ENCODE results near the gene ZNF735. TPM values are rescaled to one million over a fixed set of nuclear protein-coding genes. Genes with fewer than 3 reads are reported as not detected.
A peak's percentile ranks its signal among the peaks of the same experiment; 100 is the strongest.

ZNF735 gene
- total RNA-seq, 1 donor from 2014 or later: not detected

DNA sequence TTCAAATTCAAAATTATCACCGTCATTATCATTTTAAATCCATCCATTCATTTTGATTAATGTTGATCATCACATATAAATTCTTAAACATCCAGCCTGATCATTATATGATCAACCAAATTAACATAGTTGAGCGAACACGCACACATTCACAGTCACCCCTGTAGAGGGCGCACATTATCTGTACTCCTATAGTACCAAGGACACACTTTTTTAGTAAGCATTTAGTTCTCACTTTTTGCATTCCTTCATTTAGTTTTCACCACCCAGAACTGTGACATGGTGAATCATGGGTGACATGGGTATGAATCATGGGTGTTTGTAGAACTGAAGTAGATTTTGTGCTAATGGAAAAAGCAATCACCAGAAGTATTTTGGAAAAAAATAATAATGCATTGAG is 26.0 kb upstream of the ZNF735 start:
- Histone ChIP-seq H4K20me1 (ENCODE audit: low read depth) (no peaks in the 10 kb centered on the region), H3K79me2 (ENCODE audit: low read depth) (no peaks in the 10 kb centered on the region), H3K36me3 (no peaks in the 10 kb centered on the region), H3F3A (ENCODE audit: low read depth) (no peaks in the 10 kb centered on the region), H3K9me3 (ENCODE audit: low read depth) (peaks cover 17% of the 10 kb centered on the region), H3K4me2 (no peak overlapping the region), H3K4me3 (no peak overlapping the region), H3K9ac (no peak overlapping the region), H2AFZ (replicated peaks) (no peak overlapping the region), H3K4me1 (no peaks in the 10 kb centered on the region), H3K27ac (no peak overlapping the region), H3K27me3 (no peaks in the 10 kb centered on the region)
- Mint-ChIP-seq H3K4me1 (no peaks in the 10 kb centered on the region), H3K4me3 (no peak overlapping the region), H3K27me3 (ENCODE audit: insufficient read depth, low read depth) (peaks cover 2% of the 10 kb centered on the region), H3K36me3 (no peaks in the 10 kb centered on the region), H3K27ac (no peak overlapping the region), H3K9me3 (peaks cover 39% of the 10 kb centered on the region)
- TF ChIP-seq EZH2 (IDR thresholded peaks at IDR 0.05): no peak
- TF ChIP-seq, protein P1, sequence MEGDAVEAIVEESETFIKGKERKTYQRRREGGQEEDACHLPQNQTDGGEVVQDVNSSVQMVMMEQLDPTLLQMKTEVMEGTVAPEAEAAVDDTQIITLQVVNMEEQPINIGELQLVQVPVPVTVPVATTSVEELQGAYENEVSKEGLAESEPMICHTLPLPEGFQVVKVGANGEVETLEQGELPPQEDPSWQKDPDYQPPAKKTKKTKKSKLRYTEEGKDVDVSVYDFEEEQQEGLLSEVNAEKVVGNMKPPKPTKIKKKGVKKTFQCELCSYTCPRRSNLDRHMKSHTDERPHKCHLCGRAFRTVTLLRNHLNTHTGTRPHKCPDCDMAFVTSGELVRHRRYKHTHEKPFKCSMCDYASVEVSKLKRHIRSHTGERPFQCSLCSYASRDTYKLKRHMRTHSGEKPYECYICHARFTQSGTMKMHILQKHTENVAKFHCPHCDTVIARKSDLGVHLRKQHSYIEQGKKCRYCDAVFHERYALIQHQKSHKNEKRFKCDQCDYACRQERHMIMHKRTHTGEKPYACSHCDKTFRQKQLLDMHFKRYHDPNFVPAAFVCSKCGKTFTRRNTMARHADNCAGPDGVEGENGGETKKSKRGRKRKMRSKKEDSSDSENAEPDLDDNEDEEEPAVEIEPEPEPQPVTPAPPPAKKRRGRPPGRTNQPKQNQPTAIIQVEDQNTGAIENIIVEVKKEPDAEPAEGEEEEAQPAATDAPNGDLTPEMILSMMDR (IDR thresholded peaks at IDR 0.05): peak; percentile 8
- no peak for DNase-seq (ENCODE audit: low spot score)

DNA sequence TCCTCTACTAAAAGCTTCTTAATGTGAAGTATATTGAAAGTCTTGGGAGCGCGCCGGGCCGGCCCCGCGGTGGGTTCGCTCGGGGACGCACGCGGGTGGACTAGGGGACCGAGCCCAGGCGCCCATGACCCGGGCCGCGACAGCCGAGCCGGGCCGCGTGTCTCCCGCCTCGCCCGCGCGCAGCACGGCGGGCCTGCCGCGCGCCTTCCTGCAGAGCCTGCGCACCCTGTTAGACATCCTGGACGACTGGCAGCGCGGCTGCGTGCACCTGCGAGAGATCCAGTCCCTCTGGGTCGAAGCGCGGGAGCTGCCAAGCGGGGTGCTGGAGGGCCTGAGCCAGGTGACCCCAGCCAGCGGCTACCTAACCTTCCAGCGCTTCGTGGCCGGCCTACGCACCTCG is 25.4 kb upstream of the ZNF735 start:
- H3K27ac Mint-ChIP-seq: no peak overlapping the region
- no peaks in the 10 kb centered on the region for H3K4me1 Mint-ChIP-seq
- H3K4me3 Mint-ChIP-seq: no peak overlapping the region
- H3F3A ChIP-seq (ENCODE audit: low read depth): no peaks in the 10 kb centered on the region
- no peak for DNase-seq (ENCODE audit: low spot score)
- H3K27ac ChIP-seq: no peak overlapping the region
- no peaks in the 10 kb centered on the region for H3K36me3 ChIP-seq
- no peaks in the 10 kb centered on the region for H3K36me3 Mint-ChIP-seq
- H3K4me2 ChIP-seq: no peak overlapping the region
- H3K27me3 Mint-ChIP-seq (ENCODE audit: insufficient read depth, low read depth): peaks cover 2% of the 10 kb centered on the region
- TF ChIP-seq EZH2phosphoT487 (IDR thresholded peaks at IDR 0.05): no peak
- no peak for TF ChIP-seq EZH2 (IDR thresholded peaks at IDR 0.05)
- TF ChIP-seq, protein P1 (IDR thresholded peaks at IDR 0.05): no peak
- H3K9me3 Mint-ChIP-seq: peaks cover 41% of the 10 kb centered on the region
- H3K27me3 ChIP-seq: no peaks in the 10 kb centered on the region
- no peak overlapping the region for H3K4me3 ChIP-seq
- H3K9ac ChIP-seq: no peak overlapping the region
- H3K4me1 ChIP-seq: no peaks in the 10 kb centered on the region
- H3K9me3 ChIP-seq (ENCODE audit: low read depth): peaks cover 22% of the 10 kb centered on the region
- H3K79me2 ChIP-seq (ENCODE audit: low read depth): no peaks in the 10 kb centered on the region
- H2AFZ ChIP-seq (replicated peaks): no peak overlapping the region
- H4K20me1 ChIP-seq (ENCODE audit: low read depth): no peaks in the 10 kb centered on the region

GRCh38 chr7:64182036-64182790 is 24.8 kb upstream of the ZNF735 start:
- H3K36me3 Mint-ChIP-seq: no peaks in the 10 kb centered on the region
- H3F3A ChIP-seq (ENCODE audit: low read depth): no peaks in the 10 kb centered on the region
- H3K27me3 ChIP-seq: no peaks in the 10 kb centered on the region
- peaks cover 26% of the 10 kb centered on the region for H3K9me3 ChIP-seq (ENCODE audit: low read depth)
- no peaks in the 10 kb centered on the region for H4K20me1 ChIP-seq (ENCODE audit: low read depth)
- DNase-seq (ENCODE audit: low spot score): no peak
- no peaks in the 10 kb centered on the region for H3K4me1 Mint-ChIP-seq
- H3K27ac ChIP-seq: no peak overlapping the region
- no peak overlapping the region for H3K9ac ChIP-seq
- no peak for TF ChIP-seq EZH2phosphoT487 (IDR thresholded peaks at IDR 0.05)
- no peak for TF ChIP-seq EZH2 (IDR thresholded peaks at IDR 0.05)
- TF ChIP-seq, protein P1 (IDR thresholded peaks at IDR 0.05): no peak
- H3K27ac Mint-ChIP-seq: no peak overlapping the region
- peaks cover 45% of the 10 kb centered on the region for H3K9me3 Mint-ChIP-seq
- no peak overlapping the region for H3K4me2 ChIP-seq
- H3K27me3 Mint-ChIP-seq (ENCODE audit: insufficient read depth, low read depth): peaks cover 2% of the 10 kb centered on the region
- H3K79me2 ChIP-seq (ENCODE audit: low read depth): no peaks in the 10 kb centered on the region
- no peaks in the 10 kb centered on the region for H3K36me3 ChIP-seq
- no peak overlapping the region for H2AFZ ChIP-seq (replicated peaks)
- H3K4me3 Mint-ChIP-seq: no peak overlapping the region
- no peak overlapping the region for H3K4me3 ChIP-seq
- H3K4me1 ChIP-seq: no peaks in the 10 kb centered on the region

All from neural progenitor cell (in vitro differentiated cells).